Fibroblast of lung (primary cell): Measurements from ENCODE around the gene PRICKLE1.

Experiments used
- CTCF ChIP-seq, 2 donors: IDR thresholded peaks in 1 of 2; conservative IDR thresholded peaks in 1 of 2; 1 replicate in 1 of 2; 2 replicates in 1 of 2; pipeline ENCODE4 v1.5.1; 2011 to 2012; ENCODE audit warnings: low read length in 2 of 2, control low read depth in 1 of 2, inconsistent platforms in 1 of 2, low read depth in 1 of 2, mild to moderate bottlenecking in 1 of 2
- EZH2 ChIP-seq: IDR thresholded peaks from 2 replicates; pipeline ENCODE4 v1.5.1; 2012; ENCODE audit warnings: low read length, control low read depth, mild to moderate bottlenecking; ENCODE audit errors: missing control alignments

- TF ChIP-seq CTCF (conservative IDR thresholded peaks at IDR 0.05 in 1 of 2, IDR thresholded peaks at IDR 0.05 in 1 of 2; ENCODE audit: low read depth in 1 of 2, low read length in 2 of 2): no peak
- no peak for TF ChIP-seq EZH2
Observed at GRCh38 chr12:42444192-42444943, 145.2 kb downstream of the PRICKLE1 start.
